A549 treated with Hydrocortisone at 1 μM for 4 hours (cell line): ENCODE measurements around the gene PTPMT1. TPM values are rescaled to one million over a fixed set of nuclear protein-coding genes. Genes with fewer than 3 reads are reported as not detected.

Experiments used
- total RNA-seq: library from RNA; stranded (reverse); fragments of 200-300 nt; extraction: Qiagen RNA extraction; gene quantifications from 5 replicates; pipeline ENCODE4 v1.2.3, GENCODE V29; 2022

PTPMT1 gene
- 52.6 to 77.9 TPM (median 76.2 TPM) in 5 replicates for total RNA-seq

GRCh38 chr11:47565340-47566148 is at the start of gene PTPMT1:
Gene PTPMT1 (plus strand): TSS chr11:47565599. CDS start chr11:47565623, 24 bp downstream.

GRCh38 chr11:47552566-47553405 is 12.6 kb upstream of the PTPMT1 start, which contains the start of gene CELF1:
Gene CELF1 (minus strand): TSS chr11:47553132. CDS start chr11:47499523, 53,609 bp downstream.

GRCh38 chr11:47578524-47579494 is 13.4 kb downstream of the PTPMT1 start, which contains the start of the genes KBTBD4 and NDUFS3:
Gene KBTBD4 (minus strand): TSS chr11:47578970. CDS start chr11:47578951, 19 bp downstream.
Gene NDUFS3 (plus strand): TSS chr11:47579074. CDS start chr11:47579092, 18 bp downstream.

GRCh38 chr11:47586098-47586855 is 20.9 kb downstream of the PTPMT1 start, which contains the start of gene FAM180B:
Gene FAM180B (plus strand): TSS chr11:47586678. CDS start chr11:47586769, 91 bp downstream.

GRCh38 chr11:47593934-47594855 is 28.8 kb downstream of the PTPMT1 start, which contains the start of gene C1QTNF4:
Gene C1QTNF4 (minus strand): TSS chr11:47594411. CDS start chr11:47590810, 3,601 bp downstream.

Other genes with a start within 250 kb of the PTPMT1 start
- 0.06 to 0.07 TPM (median 0.06 TPM) in 4 of 5 replicates, not detected in the other for gene MYBPC3, start 212.9 kb upstream of the PTPMT1 start, total RNA-seq
- gene SPI1, start 187.1 kb upstream of the PTPMT1 start, total RNA-seq = 0.08 to 0.20 TPM (median 0.14 TPM) in 3 of 5 replicates, not detected in the others
- 48.2 to 63.7 TPM (median 53.8 TPM) in 5 replicates for gene SLC39A13, start 157.0 kb upstream of the PTPMT1 start, total RNA-seq
- 185 to 242 TPM (median 190 TPM) in 5 replicates for gene PSMC3, start 139.2 kb upstream of the PTPMT1 start, total RNA-seq
- 0.09 to 0.24 TPM (median 0.18 TPM) in 4 of 5 replicates, not detected in the other for gene RAPSN, start 116.5 kb upstream of the PTPMT1 start, total RNA-seq
- 46.4 to 55.3 TPM (median 46.8 TPM) in 5 replicates for gene CELF1, start 12.5 kb upstream of the PTPMT1 start, total RNA-seq
- gene KBTBD4, start 13.4 kb downstream of the PTPMT1 start, total RNA-seq = 17.8 to 23.1 TPM (median 18.3 TPM) in 5 replicates
- 104 to 144 TPM (median 131 TPM) in 5 replicates for gene NDUFS3, start 13.5 kb downstream of the PTPMT1 start, total RNA-seq
- not detected in 5 replicates for gene FAM180B, start 21.1 kb downstream of the PTPMT1 start, total RNA-seq
- gene C1QTNF4, start 28.8 kb downstream of the PTPMT1 start, total RNA-seq = 0.09 to 0.21 TPM in 2 of 5 replicates, not detected in the others
- gene MTCH2, start 77.0 kb downstream of the PTPMT1 start, total RNA-seq = 116 to 148 TPM (median 142 TPM) in 5 replicates
- gene AGBL2, start 149.8 kb downstream of the PTPMT1 start, total RNA-seq = 0.64 to 1.4 TPM (median 1.1 TPM) in 5 replicates
- 40.4 to 54.4 TPM (median 49.6 TPM) in 5 replicates for gene FNBP4, start 201.7 kb downstream of the PTPMT1 start, total RNA-seq